HG03025 (cell line): ENCODE measurements around the gene TARS3.
"Not testable (repeated sequence)": the region's sequence is repeated elsewhere in the genome, so short reads cannot be mapped to it uniquely, and the experiment has no call there.

Source experiments
- ATAC-seq: cut with Tn5 transposase; IDR thresholded peaks from one replicate; pipeline ENCODE4 v1.9.1; 2021; ENCODE audit warnings: mild to moderate bottlenecking, moderate library complexity; ENCODE audit not compliant: unreplicated experiment, low FRiP score

Gene TARS3

GRCh38 chr15:101633356-101633755 is 90.9 kb downstream of the TARS3 start:
- ATAC-seq = no peak

GRCh38 chr15:101626729-101627128 is 97.5 kb downstream of the TARS3 start:
- ATAC-seq = not testable (repeated sequence)

GRCh38 chr15:101625980-101626379 is 98.3 kb downstream of the TARS3 start:
- ATAC-seq = no peak

- no peak for ATAC-seq
Observed at GRCh38 chr15:101625184-101625583, 99.1 kb downstream of the TARS3 start.

- ATAC-seq = no peak
Observed at GRCh38 chr15:101623367-101624304, 100.6 kb downstream of the TARS3 start.

GRCh38 chr15:101621961-101622360 is 102.3 kb downstream of the TARS3 start:
- ATAC-seq = no peak

GRCh38 chr15:101620671-101621070 is 103.6 kb downstream of the TARS3 start:
- no peak for ATAC-seq

GRCh38 chr15:101619615-101619865 is 104.7 kb downstream of the TARS3 start:
- no peak for ATAC-seq

- ATAC-seq = no peak
Observed at GRCh38 chr15:101618851-101619614, 105.2 kb downstream of the TARS3 start.

GRCh38 chr15:101618076-101618475 is 106.2 kb downstream of the TARS3 start:
- ATAC-seq = no peak

GRCh38 chr15:101617390-101617965 is 106.8 kb downstream of the TARS3 start:
- no peak for ATAC-seq

GRCh38 chr15:101615986-101616848 is 108.1 kb downstream of the TARS3 start:
- no peak for ATAC-seq

GRCh38 chr15:101615414-101615985 is 108.8 kb downstream of the TARS3 start:
- ATAC-seq = no peak

GRCh38 chr15:101614761-101615160 is 109.5 kb downstream of the TARS3 start:
- no peak for ATAC-seq

GRCh38 chr15:101614001-101614585 is 110.2 kb downstream of the TARS3 start:
- no peak for ATAC-seq

- no peak for ATAC-seq
Observed at GRCh38 chr15:101613130-101614000, 110.9 kb downstream of the TARS3 start.

GRCh38 chr15:101612676-101613075 is 111.6 kb downstream of the TARS3 start:
- ATAC-seq = no peak

- no peak for ATAC-seq
Observed at GRCh38 chr15:101611580-101612299, 112.5 kb downstream of the TARS3 start.
